Glomerular endothelial cell (primary cell): ENCODE results near the gene TMPRSS11F. TPM values are rescaled to one million over a fixed set of nuclear protein-coding genes. Genes with fewer than 3 reads are reported as not detected.
A peak's percentile ranks its signal among the peaks of the same experiment; 100 is the strongest.
"Not testable (repeated sequence)": the region's sequence is repeated elsewhere in the genome, so short reads cannot be mapped to it uniquely, and the experiment has no call there.

Experiments
- DNase-seq: peaks from one replicate; pipeline ENCODE4 v3.0.0-alpha.2; 2011; ENCODE audit warnings: low read depth, low spot score; ENCODE audit errors: extremely low read depth
- total RNA-seq: library from RNA; depleted of rRNA; stranded (reverse); fragments of >200 nt; gene quantifications from 2 replicates; pipeline ENCODE4 v1.2.3, GENCODE V29; 2015

Gene TMPRSS11F
- not detected in 2 replicates for total RNA-seq

DNA sequence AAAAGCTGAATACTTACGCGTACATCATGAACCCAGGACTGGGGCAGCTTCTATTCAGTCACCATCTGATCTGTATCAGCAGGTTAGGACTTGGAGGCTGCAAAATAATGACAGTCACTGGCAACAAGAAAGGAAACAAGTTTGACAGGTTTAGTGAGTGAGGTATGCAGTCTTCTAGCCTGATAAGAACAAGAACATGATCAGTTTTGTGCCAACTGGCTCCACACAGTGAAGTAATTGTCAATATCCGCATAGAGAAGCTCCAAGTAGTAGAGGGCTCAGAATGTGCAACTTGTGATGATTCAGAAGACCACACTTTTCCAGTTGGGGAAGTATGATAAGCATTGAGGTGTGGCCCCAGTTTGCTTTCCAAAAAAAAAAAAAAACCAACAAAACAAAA is at the start of gene TMPRSS11F:
Gene TMPRSS11F, minus strand, starts transcription at position 77 of the 400 bp plus-strand sequence. Its CDS starts 49 bp downstream, at position 28.
- DNase-seq: no peak

GRCh38 chr4:68176904-68177303 is 47.2 kb upstream of the TMPRSS11F start:
- no peak for DNase-seq

DNA sequence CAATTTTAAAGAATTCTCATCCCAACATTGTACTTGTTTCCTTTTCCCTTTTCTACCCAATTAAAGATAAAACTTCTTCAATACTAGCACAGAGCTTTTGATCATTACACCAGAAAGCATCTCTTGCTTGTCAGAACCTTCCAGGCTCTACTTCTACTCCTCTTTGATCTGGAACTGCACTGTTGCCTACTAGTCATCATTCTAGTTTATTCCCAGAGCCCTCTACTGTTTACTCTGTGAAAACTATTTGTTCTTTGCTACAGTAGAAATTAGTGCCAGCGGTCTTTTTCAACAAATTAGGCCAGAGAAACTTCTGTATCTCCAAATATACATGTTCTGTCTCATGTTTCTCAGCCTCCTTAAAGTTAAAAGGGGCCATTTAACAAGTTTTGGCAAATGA is 46.8 kb upstream of the TMPRSS11F start:
- DNase-seq: no peak

DNA sequence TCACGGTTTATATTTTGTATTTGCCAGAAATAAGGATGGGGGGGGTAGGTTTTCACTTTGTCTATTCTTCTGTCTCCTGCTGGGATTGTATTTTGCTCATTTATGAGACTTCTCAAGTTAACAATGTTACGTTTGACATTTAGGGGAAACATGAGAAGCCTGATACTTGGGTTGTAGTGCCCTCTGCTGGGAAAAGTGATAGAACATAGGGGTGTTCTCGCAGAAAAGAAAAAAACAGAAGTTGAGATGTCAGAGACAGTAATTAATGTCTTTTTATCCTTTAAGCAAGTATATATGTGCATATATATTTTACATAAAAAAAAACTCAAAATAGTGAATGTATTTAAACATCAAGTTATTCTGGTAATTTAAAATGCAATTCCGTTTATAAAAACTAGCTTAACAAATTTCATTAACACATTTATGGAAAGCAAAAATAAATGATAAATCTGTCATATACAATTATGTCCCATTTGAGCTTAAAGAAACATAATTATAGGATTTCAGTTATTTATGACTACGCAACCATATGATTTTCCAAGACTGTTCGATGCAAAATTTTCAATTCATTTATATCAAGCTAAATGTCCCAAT is 46.0 kb upstream of the TMPRSS11F start:
- DNase-seq: peak; percentile 34

GRCh38 chr4:68174389-68174788 is 44.7 kb upstream of the TMPRSS11F start:
- DNase-seq: not testable (repeated sequence)

DNA sequence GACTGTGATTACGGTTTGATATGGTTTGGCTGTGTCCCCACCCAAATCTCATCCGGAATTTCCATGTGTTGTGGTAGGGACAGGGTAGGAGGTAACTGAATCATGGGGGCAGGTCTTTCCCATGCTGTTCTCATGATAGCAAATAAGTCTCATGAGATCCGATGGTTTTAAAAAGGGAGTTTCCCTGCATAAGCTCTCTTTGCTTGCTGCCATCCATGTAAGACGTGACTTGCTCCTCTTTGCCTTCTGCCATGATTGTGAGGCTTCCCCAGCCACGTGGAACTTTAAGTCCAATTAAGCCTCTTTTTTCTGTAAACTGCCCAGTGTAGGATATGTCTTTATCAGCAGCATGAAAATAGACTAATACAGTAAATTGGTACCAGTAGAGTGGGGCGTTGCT is 42.5 kb upstream of the TMPRSS11F start:
- not testable (repeated sequence) for DNase-seq

DNA sequence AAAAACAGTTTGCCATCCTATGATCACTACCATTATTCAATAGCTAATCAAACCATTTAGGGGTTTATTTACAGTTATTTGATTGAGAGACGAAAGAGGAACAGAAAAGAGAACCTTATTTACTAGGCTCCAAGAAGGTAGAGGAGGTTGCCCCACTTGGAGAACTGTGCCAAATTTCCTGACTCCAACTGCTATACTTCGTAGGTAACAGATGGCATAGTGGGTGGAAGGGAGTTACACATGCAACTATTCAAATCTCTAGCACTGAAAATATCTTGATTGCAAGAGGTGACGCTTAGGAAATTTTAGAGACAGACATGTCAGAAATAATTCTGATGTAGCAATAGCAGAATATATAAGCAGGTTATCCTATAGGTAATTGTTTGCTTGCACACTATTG is 38.0 kb upstream of the TMPRSS11F start:
- DNase-seq: no peak

- DNase-seq: no peak
These were observed 37.5 kb upstream of the TMPRSS11F start for GRCh38 chr4:68167166-68167565.

DNA sequence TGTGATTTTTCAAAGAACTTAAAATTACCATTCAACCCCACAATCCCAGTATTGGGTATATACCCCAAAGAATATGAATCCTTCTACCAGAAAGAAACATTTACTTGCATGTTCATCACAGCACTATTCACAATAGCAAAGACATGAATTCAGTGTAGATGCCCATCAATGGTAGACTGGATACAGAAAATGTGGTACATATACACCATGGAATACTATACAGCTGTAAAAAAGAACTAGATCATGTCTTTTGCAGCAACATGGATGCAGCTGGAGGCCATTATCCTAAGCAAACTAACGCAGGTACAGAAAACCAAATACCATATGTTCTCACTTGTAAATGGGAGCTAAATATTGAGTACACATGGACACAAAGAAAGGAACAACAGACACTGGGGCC is 34.1 kb upstream of the TMPRSS11F start:
- DNase-seq: no peak

- no peak for DNase-seq
These were observed 32.5 kb upstream of the TMPRSS11F start for GRCh38 chr4:68162196-68162595.

DNA sequence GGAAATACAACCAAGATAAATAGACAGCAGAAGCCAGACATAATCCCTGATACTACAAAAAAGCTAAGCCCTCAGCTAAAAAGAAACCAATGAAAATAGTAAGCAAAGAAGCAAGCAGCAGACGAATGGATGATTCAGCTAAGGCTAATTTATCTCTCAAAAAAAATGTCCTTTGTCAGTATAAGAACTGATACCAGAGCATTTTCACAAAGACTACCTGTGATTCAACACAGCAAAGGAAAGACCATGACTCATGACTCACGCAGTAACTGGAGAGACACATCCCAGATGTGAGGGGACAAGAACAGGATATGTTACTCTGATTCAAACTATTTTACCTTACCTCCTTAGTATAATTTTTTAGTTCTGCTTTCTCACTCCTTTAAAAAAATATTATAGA is 22.7 kb upstream of the TMPRSS11F start:
- DNase-seq: no peak

GRCh38 chr4:68148800-68149685 is 19.4 kb upstream of the TMPRSS11F start:
- DNase-seq: no peak

- no peak for DNase-seq
These were observed 17.4 kb upstream of the TMPRSS11F start for GRCh38 chr4:68147079-68147478.

GRCh38 chr4:68145261-68145660 is 15.6 kb upstream of the TMPRSS11F start:
- no peak for DNase-seq

DNA sequence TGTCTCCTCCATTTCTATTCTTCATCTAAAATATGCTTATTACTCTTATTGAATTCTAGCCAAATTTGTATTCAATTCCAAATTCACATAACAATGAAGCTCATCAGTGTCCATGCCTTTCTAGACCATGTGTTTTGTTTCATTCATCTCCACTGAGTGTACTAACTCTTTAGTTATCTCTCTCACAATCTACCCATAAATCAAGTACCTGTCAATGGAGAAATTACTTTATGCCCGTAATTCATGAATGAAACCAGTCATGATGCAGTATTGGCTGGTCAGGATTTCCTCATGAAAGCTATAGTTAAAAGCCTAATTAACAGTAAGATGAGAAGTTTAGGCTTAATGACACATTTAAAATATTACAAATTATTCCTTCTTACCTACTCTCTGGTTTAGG is 12.2 kb upstream of the TMPRSS11F start:
- DNase-seq: no peak

DNA sequence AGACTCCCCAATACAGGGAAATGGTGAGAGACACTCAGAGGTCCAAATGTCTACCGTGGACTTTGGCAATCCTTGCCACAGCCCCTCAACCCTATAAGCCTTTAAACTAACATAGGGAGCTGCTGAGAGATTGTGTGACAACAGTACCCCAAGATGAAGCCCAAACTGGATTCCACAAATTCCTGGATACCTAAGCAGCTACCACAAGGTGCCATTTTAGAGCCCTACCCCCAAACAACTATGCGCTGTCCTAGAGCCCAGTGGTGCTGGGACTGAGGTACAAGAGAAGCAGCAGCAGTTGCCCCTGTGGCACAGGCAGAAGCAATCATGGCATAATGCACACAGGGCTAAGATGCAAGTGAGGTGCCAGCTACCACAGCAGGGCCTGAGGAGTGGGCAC is 2.7 kb upstream of the TMPRSS11F start:
- no peak for DNase-seq

- DNase-seq: no peak
These were observed 5.4 kb downstream of the TMPRSS11F start for GRCh38 chr4:68124262-68124661.

GRCh38 chr4:68123525-68123924 is 6.1 kb downstream of the TMPRSS11F start:
- DNase-seq: no peak

GRCh38 chr4:68119921-68120320 is 9.7 kb downstream of the TMPRSS11F start:
- DNase-seq: no peak

DNA sequence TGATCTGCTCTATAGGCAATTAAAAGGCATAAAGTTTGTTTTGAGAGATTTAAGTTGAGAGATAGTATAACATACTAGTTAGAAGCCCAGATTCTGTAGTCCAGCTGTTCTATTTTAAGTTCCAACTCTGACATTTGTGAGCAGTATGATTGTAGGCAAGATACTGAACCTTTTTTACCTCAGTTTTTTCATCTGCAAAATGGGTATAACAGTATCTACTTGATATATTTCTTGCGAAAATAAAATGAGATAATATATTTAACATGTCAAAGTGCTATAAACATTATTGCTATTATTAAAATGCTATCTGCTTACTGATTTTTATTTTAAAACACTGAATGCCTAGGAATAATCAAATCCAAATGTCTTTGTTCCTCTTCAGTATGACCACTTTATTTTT is 19.2 kb downstream of the TMPRSS11F start:
- DNase-seq: no peak

GRCh38 chr4:68109868-68110267 is 19.8 kb downstream of the TMPRSS11F start:
- DNase-seq: no peak

GRCh38 chr4:68082758-68083157 is 46.9 kb downstream of the TMPRSS11F start:
- DNase-seq: no peak
